ENCODE data around the gene GSN.

GSN gene

GRCh38 chr9:121340676-121341392 lies 72.9 kb downstream of the GSN start:
- no peaks in the 10 kb centered on the region for H3K9me3 ChIP-seq (ENCODE audit: control insufficient read depth, insufficient read depth, low read length)
- peaks cover 3% of the 10 kb centered on the region for H3K36me3 ChIP-seq (ENCODE audit: control insufficient read depth, insufficient read depth, low read length)
- no peaks in the 10 kb centered on the region for H3K4me1 ChIP-seq (ENCODE audit: control insufficient read depth, insufficient read depth, low read length)
- no peaks in the 10 kb centered on the region for H3K27me3 ChIP-seq (ENCODE audit: control insufficient read depth, insufficient read depth, low read length)
- H3K9ac ChIP-seq (ENCODE audit: low read depth, low read length) = no peak overlapping the region
- H3K4me3 ChIP-seq (ENCODE audit: low read depth, low read length) = no peak overlapping the region

- peaks cover 3% of the 10 kb centered on the region for H3K36me3 ChIP-seq (ENCODE audit: control insufficient read depth, insufficient read depth, low read length)
- H3K9me3 ChIP-seq (ENCODE audit: control insufficient read depth, insufficient read depth, low read length) = no peaks in the 10 kb centered on the region
- H3K9ac ChIP-seq (ENCODE audit: low read depth, low read length) = no peak overlapping the region
- no peaks in the 10 kb centered on the region for H3K27me3 ChIP-seq (ENCODE audit: control insufficient read depth, insufficient read depth, low read length)
- H3K4me1 ChIP-seq (ENCODE audit: control insufficient read depth, insufficient read depth, low read length) = no peaks in the 10 kb centered on the region
- no peak overlapping the region for H3K4me3 ChIP-seq (ENCODE audit: low read depth, low read length)
Observed at GRCh38 chr9:121344184-121344583, 76.2 kb downstream of the GSN start.

- no peak overlapping the region for H3K9ac ChIP-seq (ENCODE audit: low read depth, low read length)
- H3K9me3 ChIP-seq (ENCODE audit: control insufficient read depth, insufficient read depth, low read length) = no peaks in the 10 kb centered on the region
- H3K4me1 ChIP-seq (ENCODE audit: control insufficient read depth, insufficient read depth, low read length) = no peaks in the 10 kb centered on the region
- H3K27me3 ChIP-seq (ENCODE audit: control insufficient read depth, insufficient read depth, low read length) = no peaks in the 10 kb centered on the region
- no peak overlapping the region for H3K4me3 ChIP-seq (ENCODE audit: low read depth, low read length)
- peaks cover 3% of the 10 kb centered on the region for H3K36me3 ChIP-seq (ENCODE audit: control insufficient read depth, insufficient read depth, low read length)
Observed at GRCh38 chr9:121345070-121345469, 77.1 kb downstream of the GSN start.

GRCh38 chr9:121348221-121348620 lies 80.3 kb downstream of the GSN start:
- H3K9me3 ChIP-seq (ENCODE audit: control insufficient read depth, insufficient read depth, low read length) = no peaks in the 10 kb centered on the region

GRCh38 chr9:121349009-121349408 lies 81.0 kb downstream of the GSN start:
- peaks cover 3% of the 10 kb centered on the region for H3K36me3 ChIP-seq (ENCODE audit: control insufficient read depth, insufficient read depth, low read length)
- no peaks in the 10 kb centered on the region for H3K27me3 ChIP-seq (ENCODE audit: control insufficient read depth, insufficient read depth, low read length)
- no peaks in the 10 kb centered on the region for H3K4me1 ChIP-seq (ENCODE audit: control insufficient read depth, insufficient read depth, low read length)
- H3K9me3 ChIP-seq (ENCODE audit: control insufficient read depth, insufficient read depth, low read length) = no peaks in the 10 kb centered on the region
- H3K9ac ChIP-seq (ENCODE audit: low read depth, low read length) = no peak overlapping the region
- H3K4me3 ChIP-seq (ENCODE audit: low read depth, low read length) = no peak overlapping the region

More at GRCh38 chr9:121348221-121348620, 80.3 kb downstream of the GSN start:
- H3K36me3 ChIP-seq (ENCODE audit: control insufficient read depth, insufficient read depth, low read length) = peaks cover 3% of the 10 kb centered on the region
- no peaks in the 10 kb centered on the region for H3K27me3 ChIP-seq (ENCODE audit: control insufficient read depth, insufficient read depth, low read length)
- H3K9ac ChIP-seq (ENCODE audit: low read depth, low read length) = no peak overlapping the region
- H3K4me3 ChIP-seq (ENCODE audit: low read depth, low read length) = no peak overlapping the region
- H3K4me1 ChIP-seq (ENCODE audit: control insufficient read depth, insufficient read depth, low read length) = no peaks in the 10 kb centered on the region

GRCh38 chr9:121350036-121350435 lies 82.1 kb downstream of the GSN start:
- Histone ChIP-seq H3K9me3 (ENCODE audit: control insufficient read depth, insufficient read depth, low read length) (no peaks in the 10 kb centered on the region), H3K27me3 (ENCODE audit: control insufficient read depth, insufficient read depth, low read length) (no peaks in the 10 kb centered on the region), H3K4me1 (ENCODE audit: control insufficient read depth, insufficient read depth, low read length) (no peaks in the 10 kb centered on the region), H3K9ac (ENCODE audit: low read depth, low read length) (no peak overlapping the region), H3K4me3 (ENCODE audit: low read depth, low read length) (no peak overlapping the region), H3K36me3 (ENCODE audit: control insufficient read depth, insufficient read depth, low read length) (peaks cover 3% of the 10 kb centered on the region)

- Histone ChIP-seq H3K9me3 (ENCODE audit: control insufficient read depth, insufficient read depth, low read length) (no peaks in the 10 kb centered on the region), H3K27me3 (ENCODE audit: control insufficient read depth, insufficient read depth, low read length) (no peaks in the 10 kb centered on the region), H3K4me3 (ENCODE audit: low read depth, low read length) (no peak overlapping the region), H3K4me1 (ENCODE audit: control insufficient read depth, insufficient read depth, low read length) (no peaks in the 10 kb centered on the region), H3K9ac (ENCODE audit: low read depth, low read length) (no peak overlapping the region), H3K36me3 (ENCODE audit: control insufficient read depth, insufficient read depth, low read length) (peaks cover 3% of the 10 kb centered on the region)
Observed at GRCh38 chr9:121350993-121351561, 83.1 kb downstream of the GSN start.

- Histone ChIP-seq H3K4me1 (ENCODE audit: control insufficient read depth, insufficient read depth, low read length) (no peaks in the 10 kb centered on the region), H3K9ac (ENCODE audit: low read depth, low read length) (no peak overlapping the region), H3K4me3 (ENCODE audit: low read depth, low read length) (no peak overlapping the region), H3K9me3 (ENCODE audit: control insufficient read depth, insufficient read depth, low read length) (no peaks in the 10 kb centered on the region), H3K27me3 (ENCODE audit: control insufficient read depth, insufficient read depth, low read length) (no peaks in the 10 kb centered on the region), H3K36me3 (ENCODE audit: control insufficient read depth, insufficient read depth, low read length) (peaks cover 3% of the 10 kb centered on the region)
Observed at GRCh38 chr9:121353241-121354061, 85.5 kb downstream of the GSN start.

GRCh38 chr9:121354141-121354540 lies 86.2 kb downstream of the GSN start:
- H3K36me3 ChIP-seq (ENCODE audit: control insufficient read depth, insufficient read depth, low read length) = peaks cover 3% of the 10 kb centered on the region
- H3K27me3 ChIP-seq (ENCODE audit: control insufficient read depth, insufficient read depth, low read length) = no peaks in the 10 kb centered on the region
- H3K9me3 ChIP-seq (ENCODE audit: control insufficient read depth, insufficient read depth, low read length) = no peaks in the 10 kb centered on the region
- no peak overlapping the region for H3K4me3 ChIP-seq (ENCODE audit: low read depth, low read length)
- no peaks in the 10 kb centered on the region for H3K4me1 ChIP-seq (ENCODE audit: control insufficient read depth, insufficient read depth, low read length)
- no peak overlapping the region for H3K9ac ChIP-seq (ENCODE audit: low read depth, low read length)

GRCh38 chr9:121354762-121355161 lies 86.8 kb downstream of the GSN start:
- Histone ChIP-seq H3K4me1 (ENCODE audit: control insufficient read depth, insufficient read depth, low read length) (no peaks in the 10 kb centered on the region), H3K36me3 (ENCODE audit: control insufficient read depth, insufficient read depth, low read length) (peaks cover 3% of the 10 kb centered on the region), H3K9ac (ENCODE audit: low read depth, low read length) (no peak overlapping the region), H3K9me3 (ENCODE audit: control insufficient read depth, insufficient read depth, low read length) (no peaks in the 10 kb centered on the region), H3K27me3 (ENCODE audit: control insufficient read depth, insufficient read depth, low read length) (no peaks in the 10 kb centered on the region), H3K4me3 (ENCODE audit: low read depth, low read length) (no peak overlapping the region)

GRCh38 chr9:121357011-121357410 lies 89.0 kb downstream of the GSN start:
- H3K36me3 ChIP-seq (ENCODE audit: control insufficient read depth, insufficient read depth, low read length) = no peaks in the 10 kb centered on the region
- no peaks in the 10 kb centered on the region for H3K9me3 ChIP-seq (ENCODE audit: control insufficient read depth, insufficient read depth, low read length)
- no peaks in the 10 kb centered on the region for H3K27me3 ChIP-seq (ENCODE audit: control insufficient read depth, insufficient read depth, low read length)
- H3K4me3 ChIP-seq (ENCODE audit: low read depth, low read length) = no peak overlapping the region
- H3K9ac ChIP-seq (ENCODE audit: low read depth, low read length) = no peak overlapping the region
- H3K4me1 ChIP-seq (ENCODE audit: control insufficient read depth, insufficient read depth, low read length) = no peaks in the 10 kb centered on the region

GRCh38 chr9:121358751-121359150 lies 90.8 kb downstream of the GSN start:
- Histone ChIP-seq H3K36me3 (ENCODE audit: control insufficient read depth, insufficient read depth, low read length) (no peaks in the 10 kb centered on the region), H3K4me1 (ENCODE audit: control insufficient read depth, insufficient read depth, low read length) (no peaks in the 10 kb centered on the region), H3K9ac (ENCODE audit: low read depth, low read length) (no peak overlapping the region), H3K9me3 (ENCODE audit: control insufficient read depth, insufficient read depth, low read length) (no peaks in the 10 kb centered on the region), H3K27me3 (ENCODE audit: control insufficient read depth, insufficient read depth, low read length) (no peaks in the 10 kb centered on the region), H3K4me3 (ENCODE audit: low read depth, low read length) (no peak overlapping the region)

All from iPS-15b (cell line).